Natural killer cell (primary cell): ENCODE results near the gene ZNF837. TPM values are rescaled to one million over a fixed set of nuclear protein-coding genes. Genes with fewer than 3 reads are reported as not detected.

Experiments
- ATAC-seq, 3 donors: fragments of 150-1000 bp in 2 of 3; fragments of 200-7000 bp in 1 of 3; cut with Tn5 transposase; 1 replicate in 1 of 3; 2 replicates in 2 of 3; pipeline ENCODE4 v1.10.0; 2021; ENCODE audit warnings: mild to moderate bottlenecking in 2 of 3, moderate library complexity in 2 of 3
- DNase-seq, 2 donors: peaks; one replicate each; pipeline versions ENCODE4 v3.0.0 to v3.0.0-alpha.2; 2013 to 2021; ENCODE audit warnings: mixed read lengths in 1 of 2
- H3K27ac ChIP-seq: one replicate; pipeline ENCODE4 v1.5.1; 2013; ENCODE audit warnings: mild to moderate bottlenecking, low read length
- H3K27me3 ChIP-seq: one replicate; pipeline ENCODE4 v1.6.1; 2013; ENCODE audit warnings: low read length; ENCODE audit not compliant: control insufficient read depth, insufficient read depth
- H3K36me3 ChIP-seq: one replicate; pipeline ENCODE4 v1.6.1; 2013; ENCODE audit warnings: low read length; ENCODE audit not compliant: control insufficient read depth, insufficient read depth
- H3K4me1 ChIP-seq: one replicate; pipeline ENCODE4 v1.6.1; 2013; ENCODE audit warnings: low read length; ENCODE audit not compliant: control insufficient read depth, insufficient read depth
- H3K4me3 ChIP-seq: one replicate; pipeline ENCODE4 v1.5.1; 2013; ENCODE audit warnings: low read length
- H3K9me3 ChIP-seq: one replicate; pipeline ENCODE4 v1.6.1; 2013; ENCODE audit warnings: low read length; ENCODE audit not compliant: control insufficient read depth, insufficient read depth
- H3K27ac Mint-ChIP-seq, 2 donors: one replicate each; pipeline ENCODE4 v1.8.0; 2022; ENCODE audit warnings: mild to moderate bottlenecking in 2 of 2, mixed read lengths in 2 of 2, moderate library complexity in 1 of 2
- H3K27me3 Mint-ChIP-seq, 2 donors: one replicate each; pipeline ENCODE4 v1.8.0; 2022; ENCODE audit warnings: low read depth in 2 of 2, mixed read lengths in 2 of 2
- H3K36me3 Mint-ChIP-seq: one replicate; pipeline ENCODE4 v1.8.0; 2022; ENCODE audit warnings: mixed read lengths
- H3K4me1 Mint-ChIP-seq, 2 donors: one replicate each; pipeline ENCODE4 v1.8.0; 2022; ENCODE audit warnings: mixed read lengths in 2 of 2
- H3K4me3 Mint-ChIP-seq: one replicate; pipeline ENCODE4 v1.8.0; 2022; ENCODE audit warnings: mild to moderate bottlenecking, moderate library complexity, mixed read lengths
- H3K9me3 Mint-ChIP-seq, 2 donors: one replicate each; pipeline ENCODE4 v1.8.0; 2022; ENCODE audit warnings: mixed read lengths in 2 of 2
- CTCF ChIP-seq: fragments of 200-600 bp; IDR thresholded peaks from one replicate; pipeline ENCODE4 v1.8.0; 2022; ENCODE audit warnings: antibody characterized with exemption
- WGBS: methylation state at CpG from one replicate; pipeline ENCODE4 v1.1.7; 2013; ENCODE audit warnings: missing lambda C conversion rate; ENCODE audit not compliant: insufficient coverage; 5-methylcytosine and 5-hydroxymethylcytosine counted together
- intact Hi-C: fragments of 100-400 bp; cut with micrococcal nuclease; formaldehyde crosslinking; loops from one replicate; pipeline ENCODE4 v1.14.2; 2022
- total RNA-seq, 4 donors: library from RNA; stranded (reverse); fragments of 120-200 nt in 1 of 4; gene quantifications; one replicate each; pipeline versions ENCODE4 v1.2.3 to v1.2.4, GENCODE V29; 2013 to 2022

ZNF837 gene
- total RNA-seq, 3 donors from 2014 or later (not counting 1 experiment from before 2014, with no cell fraction given): 0.63 to 1.4 (median 1.3) TPM

GRCh38 chr19:58355908-58356765 lies 24.7 kb downstream of the ZNF837 start:
- TF ChIP-seq CTCF: no peak
- DNase-seq (peak in 1 of 2 donors; percentile 71), ATAC-seq (peak; percentile 25 to 82 (median 77))
- Mint-ChIP-seq H3K27me3 (peaks cover 0 to 5% of the 10 kb centered on the region in 2 donors), H3K4me3 (peak overlapping the region; percentile 73), H3K27ac (no peak overlapping the region), H3K4me1 (peaks cover 0 to 7% of the 10 kb centered on the region in 2 donors), H3K9me3 (no peaks in the 10 kb centered on the region), H3K36me3 (no peaks in the 10 kb centered on the region)
- H3K9me3 ChIP-seq: no peaks in the 10 kb centered on the region
- H3K36me3 ChIP-seq: no peaks in the 10 kb centered on the region
- H3K27ac ChIP-seq: no peak overlapping the region
- H3K4me3 ChIP-seq: peak overlapping the region; percentile 10
- WGBS: 15% methylated on average over 94 of the region's 94 CpGs
- no peaks in the 10 kb centered on the region for H3K27me3 ChIP-seq
- intact Hi-C loops: no loop called here
- peaks cover 19% of the 10 kb centered on the region for H3K4me1 ChIP-seq

- peaks cover 0 to 7% of the 10 kb centered on the region in 2 donors for H3K4me1 Mint-ChIP-seq
- H3K36me3 Mint-ChIP-seq: no peaks in the 10 kb centered on the region
- no peaks in the 10 kb centered on the region for H3K9me3 Mint-ChIP-seq
These were observed 25.5 kb downstream of the ZNF837 start for GRCh38 chr19:58355215-58355796.

GRCh38 chr19:58354478-58355030 lies 26.3 kb downstream of the ZNF837 start:
- no peak for ATAC-seq
- no peaks in the 10 kb centered on the region for H3K36me3 Mint-ChIP-seq
- H3K4me3 Mint-ChIP-seq: no peak overlapping the region
- peaks cover 25% of the 10 kb centered on the region for H3K4me1 ChIP-seq
- intact Hi-C loops: no loop called here
- no peak for DNase-seq
- no peak for TF ChIP-seq CTCF
- peaks cover 0 to 8% of the 10 kb centered on the region in 2 donors for H3K27me3 Mint-ChIP-seq
- no peaks in the 10 kb centered on the region for H3K27me3 ChIP-seq
- WGBS: 90% methylated on average over 6 of the region's 6 CpGs
- no peaks in the 10 kb centered on the region for H3K9me3 Mint-ChIP-seq
- no peak overlapping the region for H3K27ac Mint-ChIP-seq
- H3K4me3 ChIP-seq: no peak overlapping the region
- H3K4me1 Mint-ChIP-seq: peaks cover 0 to 10% of the 10 kb centered on the region in 2 donors
- no peaks in the 10 kb centered on the region for H3K9me3 ChIP-seq
- H3K36me3 ChIP-seq: no peaks in the 10 kb centered on the region
- no peak overlapping the region for H3K27ac ChIP-seq

More at GRCh38 chr19:58355215-58355796, 25.5 kb downstream of the ZNF837 start:
- no peak for DNase-seq
- TF ChIP-seq CTCF: no peak
- Histone ChIP-seq H3K27me3 (no peaks in the 10 kb centered on the region), H3K36me3 (no peaks in the 10 kb centered on the region), H3K4me3 (no peak overlapping the region), H3K4me1 (peaks cover 19% of the 10 kb centered on the region), H3K9me3 (no peaks in the 10 kb centered on the region), H3K27ac (no peak overlapping the region)
- ATAC-seq: no peak
- intact Hi-C loops: no loop called here
- H3K27me3 Mint-ChIP-seq: peaks cover 0 to 5% of the 10 kb centered on the region in 2 donors
- no peak overlapping the region for H3K27ac Mint-ChIP-seq
- peak overlapping the region; percentile 28 for H3K4me3 Mint-ChIP-seq
- WGBS: 93% methylated on average over 10 of the region's 10 CpGs
